B cell (primary cell): ENCODE measurements around the gene RNPEPL1.

ENCODE experiments used
- CTCF ChIP-seq: fragments of 200-600 bp; IDR thresholded peaks from one replicate; pipeline ENCODE4 v1.8.0; 2022; ENCODE audit warnings: antibody characterized with exemption, mild to moderate bottlenecking
- EZH2 ChIP-seq: IDR thresholded peaks from 2 replicates; pipeline ENCODE4 v1.6.1; 2012; ENCODE audit warnings: borderline replicate concordance, low read depth, mild to moderate bottlenecking, moderate library complexity, low read length; ENCODE audit not compliant: insufficient read depth, poor library complexity, severe bottlenecking

GRCh38 chr2:240629619-240629967 is 61.3 kb downstream of the RNPEPL1 start:
- no peak for TF ChIP-seq CTCF
- no peak for TF ChIP-seq EZH2
